Fibroblast of mammary gland (primary cell): Measurements from ENCODE around the gene OR2J3.

Experiments
- DNase-seq: peaks from one replicate; pipeline ENCODE4 v3.0.0-alpha.2; 2010; ENCODE audit warnings: low read depth
- H3K4me3 ChIP-seq: 2 replicates; pipeline ENCODE4 v1.5.1; 2011; ENCODE audit warnings: low read depth, mild to moderate bottlenecking, low read length, moderate library complexity; ENCODE audit not compliant: control insufficient read depth
- TF ChIP-seq, protein P1 (sequence below): conservative IDR thresholded peaks from 2 replicates; pipeline ENCODE4 v1.5.1; 2011; ENCODE audit warnings: low read depth, low read length, inconsistent platforms; ENCODE audit not compliant: control insufficient read depth, insufficient read depth

OR2J3 gene

GRCh38 chr6:29107758-29108157 is at the start of gene OR2J3:
TSS of gene OR2J3 (plus strand) at chr6:29108058. CDS start at chr6:29111891, 3,833 bp downstream.
- peak; percentile 0 for DNase-seq
- TF ChIP-seq, protein P1, sequence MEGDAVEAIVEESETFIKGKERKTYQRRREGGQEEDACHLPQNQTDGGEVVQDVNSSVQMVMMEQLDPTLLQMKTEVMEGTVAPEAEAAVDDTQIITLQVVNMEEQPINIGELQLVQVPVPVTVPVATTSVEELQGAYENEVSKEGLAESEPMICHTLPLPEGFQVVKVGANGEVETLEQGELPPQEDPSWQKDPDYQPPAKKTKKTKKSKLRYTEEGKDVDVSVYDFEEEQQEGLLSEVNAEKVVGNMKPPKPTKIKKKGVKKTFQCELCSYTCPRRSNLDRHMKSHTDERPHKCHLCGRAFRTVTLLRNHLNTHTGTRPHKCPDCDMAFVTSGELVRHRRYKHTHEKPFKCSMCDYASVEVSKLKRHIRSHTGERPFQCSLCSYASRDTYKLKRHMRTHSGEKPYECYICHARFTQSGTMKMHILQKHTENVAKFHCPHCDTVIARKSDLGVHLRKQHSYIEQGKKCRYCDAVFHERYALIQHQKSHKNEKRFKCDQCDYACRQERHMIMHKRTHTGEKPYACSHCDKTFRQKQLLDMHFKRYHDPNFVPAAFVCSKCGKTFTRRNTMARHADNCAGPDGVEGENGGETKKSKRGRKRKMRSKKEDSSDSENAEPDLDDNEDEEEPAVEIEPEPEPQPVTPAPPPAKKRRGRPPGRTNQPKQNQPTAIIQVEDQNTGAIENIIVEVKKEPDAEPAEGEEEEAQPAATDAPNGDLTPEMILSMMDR: no peak
- H3K4me3 ChIP-seq: no peak within 1 kb of the TSS

DNA sequence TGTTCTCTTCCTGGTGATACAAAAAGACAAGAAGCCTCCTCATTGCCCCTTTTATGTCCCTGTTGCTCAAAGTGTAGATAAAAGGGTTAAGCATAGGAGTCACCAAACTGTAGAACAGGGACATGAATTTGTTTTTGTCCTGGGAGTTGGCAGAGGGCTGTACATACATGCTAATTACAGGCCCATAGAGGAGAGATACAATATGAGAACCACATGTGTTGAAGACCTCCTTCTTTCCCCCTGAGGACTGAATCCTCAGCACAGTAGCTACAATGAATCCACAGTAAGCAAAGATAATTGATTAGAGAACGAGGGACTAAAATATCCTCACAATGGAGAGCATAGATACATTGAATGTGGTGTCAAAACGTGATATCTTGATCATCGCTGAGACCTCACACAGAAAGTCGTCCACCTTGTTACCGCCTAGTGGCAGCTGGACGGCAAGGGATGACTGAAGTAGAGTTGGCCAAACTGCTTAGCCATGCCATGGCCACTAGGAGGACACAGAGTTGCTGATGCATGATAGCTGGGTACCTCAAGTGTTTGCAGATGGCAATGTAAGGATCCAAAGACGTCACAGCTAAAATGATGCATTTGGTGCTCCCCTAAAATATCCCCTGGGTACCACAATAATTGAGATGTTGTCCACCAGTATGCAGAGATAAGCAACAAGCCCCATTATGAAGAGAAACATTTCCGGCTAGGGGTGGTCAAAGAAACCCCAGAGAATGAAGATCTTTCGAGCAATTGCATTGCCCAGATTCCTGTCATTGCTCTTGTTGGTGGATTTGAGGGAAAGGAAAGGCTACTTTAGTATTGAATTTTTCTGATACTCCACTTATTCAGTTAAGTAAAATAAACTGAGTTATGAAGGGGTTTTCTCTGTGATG is 35.8 kb upstream of the OR2J3 start:
- peak; percentile 28 for DNase-seq
- TF ChIP-seq, protein P1: peak; percentile 61
- no peak overlapping the region for H3K4me3 ChIP-seq

- TF ChIP-seq, protein P1: no peak
- DNase-seq: no peak
- H3K4me3 ChIP-seq: no peak overlapping the region
These were observed 28.7 kb upstream of the OR2J3 start for GRCh38 chr6:29079203-29079602.

DNA sequence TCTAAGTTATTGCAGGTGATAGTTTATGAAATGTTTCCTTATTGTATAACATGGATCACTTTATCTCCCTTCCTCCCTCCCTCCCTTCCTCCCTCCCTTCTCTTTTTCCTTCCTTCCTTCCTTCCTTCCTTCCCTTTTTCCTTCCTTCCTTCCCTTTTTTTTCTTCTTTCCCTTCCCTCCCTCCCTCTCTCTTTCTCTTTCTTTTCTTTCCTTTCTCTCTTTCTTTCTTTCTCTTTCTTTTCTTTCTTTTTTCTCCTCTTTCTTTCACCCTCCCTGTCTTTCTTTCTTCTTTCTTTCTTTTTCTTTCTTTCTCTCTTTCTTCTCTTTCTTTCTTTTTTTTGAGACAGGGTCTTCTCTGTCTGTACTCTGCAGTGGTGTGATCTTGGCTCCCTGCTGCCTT is 26.5 kb upstream of the OR2J3 start:
- H3K4me3 ChIP-seq: no peak overlapping the region
- TF ChIP-seq, protein P1: no peak
- DNase-seq: no peak

GRCh38 chr6:29082457-29082856 is 25.4 kb upstream of the OR2J3 start:
- TF ChIP-seq, protein P1: no peak
- H3K4me3 ChIP-seq: no peak overlapping the region
- DNase-seq: no peak

GRCh38 chr6:29087213-29087612 is 20.6 kb upstream of the OR2J3 start, which contains the start of gene OR2B3:
TSS of gene OR2B3 (minus strand) at chr6:29087313. CDS start at chr6:29087248, 65 bp downstream.
- no peak for DNase-seq
- H3K4me3 ChIP-seq: no peak within 1 kb of the TSS
- TF ChIP-seq, protein P1: no peak
